Breast epithelium (tissue), 3 donors: ENCODE data around the gene DCXR.

ENCODE experiments used
- CTCF ChIP-seq, 3 donors: fragments of 450-650 bp; IDR thresholded peaks; one replicate each; pipeline ENCODE4 v1.5.1; 2016 to 2017; ENCODE audit warnings: antibody characterized with exemption in 3 of 3, mild to moderate bottlenecking in 3 of 3, moderate library complexity in 3 of 3
- POLR2A ChIP-seq: fragments of 450-650 bp; IDR thresholded peaks from one replicate; pipeline ENCODE4 v1.6.1; 2016; ENCODE audit warnings: antibody characterized with exemption, mild to moderate bottlenecking, moderate library complexity
- POLR2AphosphoS5 ChIP-seq, 3 donors: sonication (generic); formaldehyde crosslinking; IDR thresholded peaks; one replicate each; pipeline ENCODE4 v1.6.1; 2017; ENCODE audit warnings: antibody characterized with exemption in 3 of 3

- TF ChIP-seq POLR2A (no peak), CTCF (IDR thresholded peaks at IDR 0.05) (no peak), POLR2AphosphoS5 (IDR thresholded peaks at IDR 0.05) (no peak)
Measured at GRCh38 chr17:82011617-82012187, 25.8 kb downstream of the DCXR start.
